A673 (cell line): ENCODE data around the gene MAN1C1.
"Not testable (repeated sequence)": the region's sequence is repeated elsewhere in the genome, so short reads cannot be mapped to it uniquely, and the experiment has no call there.

Experiments used
- CTCF ChIP-seq: fragments of 300-800, 200-600 bp; sonication (generic); conservative IDR thresholded peaks from 2 replicates; pipeline ENCODE4 v1.5.1; 2017; ENCODE audit warnings: low read depth, mild to moderate bottlenecking, antibody characterized with exemption, low read length, moderate library complexity, mixed read lengths
- EZH2 ChIP-seq: fragments of 200-600 bp; sonication (generic); IDR thresholded peaks from 2 replicates; pipeline ENCODE4 v1.6.1; 2017; ENCODE audit warnings: borderline replicate concordance, low read depth, mild to moderate bottlenecking, mixed read lengths, antibody characterized with exemption, low read length; ENCODE audit not compliant: poor library complexity, severe bottlenecking

- not testable (repeated sequence) for TF ChIP-seq CTCF, EZH2
Measured at GRCh38 chr1:25636141-25636540, 19.6 kb downstream of the MAN1C1 start.
